DOHH2 (cell line): Measurements from ENCODE around the gene RAD54L.

Source experiments
- H3F3A ChIP-seq: fragments of 200-600 bp; sonication (generic), shearing (Covaris generic); 2 replicates; pipeline ENCODE4 v1.6.0; 2016; ENCODE audit warnings: antibody characterized with exemption, mild to moderate bottlenecking; ENCODE audit not compliant: control insufficient read depth, insufficient read depth
- H3K27ac ChIP-seq: fragments of 200-600 bp; sonication (generic); 2 replicates; pipeline ENCODE4 v1.5.1; 2014; ENCODE audit warnings: low read depth, mild to moderate bottlenecking, low read length, moderate library complexity
- H3K27me3 ChIP-seq: fragments of 200-600 bp; sonication (generic); 2 replicates; pipeline ENCODE4 v1.6.1; 2014; ENCODE audit warnings: mild to moderate bottlenecking, low read length, mixed read lengths; ENCODE audit not compliant: control insufficient read depth
- H3K36me3 ChIP-seq: fragments of 200-600 bp; sonication (generic); 2 replicates; pipeline ENCODE4 v1.6.1; 2014; ENCODE audit warnings: mild to moderate bottlenecking, low read length, moderate library complexity, mixed read lengths; ENCODE audit not compliant: control insufficient read depth
- H3K4me1 ChIP-seq: fragments of 200-600 bp; sonication (generic); 2 replicates; pipeline ENCODE4 v1.6.1; 2014; ENCODE audit warnings: mild to moderate bottlenecking, low read length, mixed read lengths; ENCODE audit not compliant: control insufficient read depth
- H3K4me2 ChIP-seq: fragments of 200-600 bp; sonication (generic); 2 replicates; pipeline ENCODE4 v1.6.0; 2014; ENCODE audit warnings: mild to moderate bottlenecking, low read length, moderate library complexity
- H3K4me3 ChIP-seq: fragments of 200-600 bp; sonication (generic); 2 replicates; pipeline ENCODE4 v1.5.1; 2014; ENCODE audit warnings: mild to moderate bottlenecking, low read length, mixed read lengths
- H3K79me2 ChIP-seq: fragments of 200-600 bp; sonication (generic); 2 replicates; pipeline ENCODE4 v1.6.1; 2014; ENCODE audit warnings: mild to moderate bottlenecking, low read length, mixed read lengths; ENCODE audit not compliant: control insufficient read depth
- H3K9me2 ChIP-seq: fragments of 200-600 bp; sonication (generic); replicated peaks from 2 replicates; pipeline ENCODE4 v1.6.1; 2014; ENCODE audit warnings: mild to moderate bottlenecking, low read length, mixed read lengths; ENCODE audit not compliant: control insufficient read depth
- H3K9me3 ChIP-seq: fragments of 200-600 bp; sonication (generic); 2 replicates; pipeline ENCODE4 v1.6.1; 2014; ENCODE audit warnings: antibody characterized with exemption, low read length, mixed read lengths; ENCODE audit not compliant: control insufficient read depth, insufficient read depth
- H4K20me1 ChIP-seq: fragments of 200-600 bp; sonication (generic); 2 replicates; pipeline ENCODE4 v1.6.0; 2014; ENCODE audit warnings: low read depth, mild to moderate bottlenecking, antibody characterized with exemption, low read length, moderate library complexity; ENCODE audit not compliant: control insufficient read depth, insufficient read depth
- EZH2phosphoT487 ChIP-seq: fragments of 200-600 bp; sonication (generic); IDR thresholded peaks from 2 replicates; pipeline ENCODE4 v1.6.1; 2017; ENCODE audit warnings: borderline replicate concordance, mild to moderate bottlenecking, antibody characterized with exemption, low read length, moderate library complexity, mixed read lengths
- TF ChIP-seq, protein P1 (sequence below): fragments of 200-600 bp; sonication (generic); IDR thresholded peaks from one replicate; pipeline ENCODE4 v1.5.1; 2014; ENCODE audit warnings: antibody characterized with exemption, mild to moderate bottlenecking, low read depth, low read length; ENCODE audit not compliant: poor library complexity, severe bottlenecking

Gene RAD54L

DNA sequence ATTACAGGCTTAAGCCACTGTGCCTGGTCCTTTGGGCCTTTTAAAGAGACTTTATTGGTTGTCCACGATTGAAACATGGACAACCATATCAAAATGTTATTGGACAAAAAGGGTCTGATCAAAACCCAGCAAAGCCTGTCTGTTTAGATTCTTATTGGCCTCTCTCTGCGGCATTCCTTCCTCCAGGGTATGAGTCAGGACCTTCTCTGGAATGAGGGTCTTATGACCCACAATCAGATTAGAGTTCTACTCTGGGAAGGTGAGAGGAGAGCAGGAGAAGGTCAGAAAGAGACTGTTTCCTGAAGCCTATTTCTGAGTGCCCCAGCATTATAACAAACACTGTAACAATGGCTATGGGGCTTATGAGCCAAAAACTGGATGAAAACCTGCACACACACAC, 36.5 kb upstream of the RAD54L start:
- TF ChIP-seq, protein P1, sequence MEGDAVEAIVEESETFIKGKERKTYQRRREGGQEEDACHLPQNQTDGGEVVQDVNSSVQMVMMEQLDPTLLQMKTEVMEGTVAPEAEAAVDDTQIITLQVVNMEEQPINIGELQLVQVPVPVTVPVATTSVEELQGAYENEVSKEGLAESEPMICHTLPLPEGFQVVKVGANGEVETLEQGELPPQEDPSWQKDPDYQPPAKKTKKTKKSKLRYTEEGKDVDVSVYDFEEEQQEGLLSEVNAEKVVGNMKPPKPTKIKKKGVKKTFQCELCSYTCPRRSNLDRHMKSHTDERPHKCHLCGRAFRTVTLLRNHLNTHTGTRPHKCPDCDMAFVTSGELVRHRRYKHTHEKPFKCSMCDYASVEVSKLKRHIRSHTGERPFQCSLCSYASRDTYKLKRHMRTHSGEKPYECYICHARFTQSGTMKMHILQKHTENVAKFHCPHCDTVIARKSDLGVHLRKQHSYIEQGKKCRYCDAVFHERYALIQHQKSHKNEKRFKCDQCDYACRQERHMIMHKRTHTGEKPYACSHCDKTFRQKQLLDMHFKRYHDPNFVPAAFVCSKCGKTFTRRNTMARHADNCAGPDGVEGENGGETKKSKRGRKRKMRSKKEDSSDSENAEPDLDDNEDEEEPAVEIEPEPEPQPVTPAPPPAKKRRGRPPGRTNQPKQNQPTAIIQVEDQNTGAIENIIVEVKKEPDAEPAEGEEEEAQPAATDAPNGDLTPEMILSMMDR: no peak
- no peak for TF ChIP-seq EZH2phosphoT487

GRCh38 chr1:46215504-46215903, 32.1 kb upstream of the RAD54L start:
- H3K79me2 ChIP-seq: no peaks in the 10 kb centered on the region
- no peaks in the 10 kb centered on the region for H3K9me3 ChIP-seq
- no peaks in the 10 kb centered on the region for H3K36me3 ChIP-seq
- no peaks in the 10 kb centered on the region for H3K9me2 ChIP-seq
- no peak overlapping the region for H3K4me3 ChIP-seq
- H4K20me1 ChIP-seq: no peaks in the 10 kb centered on the region
- H3F3A ChIP-seq: no peaks in the 10 kb centered on the region
- no peak overlapping the region for H3K27ac ChIP-seq
- H3K4me1 ChIP-seq: no peaks in the 10 kb centered on the region
- H3K27me3 ChIP-seq: peaks cover 10% of the 10 kb centered on the region; the same call in 1 of the 2 replicates
- H3K4me2 ChIP-seq: no peak overlapping the region
- no peak for TF ChIP-seq EZH2phosphoT487
- TF ChIP-seq, protein P1: no peak

More for the DNA sequence above, 36.5 kb upstream of the RAD54L start:
- Histone ChIP-seq H3K27ac (no peak overlapping the region), H3K9me3 (no peaks in the 10 kb centered on the region), H3F3A (no peaks in the 10 kb centered on the region), H3K4me1 (peaks cover 5% of the 10 kb centered on the region; the same call in 1 of the 2 replicates), H3K27me3 (peaks cover 6% of the 10 kb centered on the region; the same call in 1 of the 2 replicates), H3K9me2 (no peaks in the 10 kb centered on the region), H3K36me3 (no peaks in the 10 kb centered on the region), H3K4me3 (no peak overlapping the region), H4K20me1 (no peaks in the 10 kb centered on the region), H3K79me2 (no peaks in the 10 kb centered on the region), H3K4me2 (no peak overlapping the region)

- no peak for TF ChIP-seq EZH2phosphoT487
- TF ChIP-seq, protein P1: no peak
- Histone ChIP-seq H3K27ac (no peak overlapping the region), H3K27me3 (peaks cover 9% of the 10 kb centered on the region; the same call in 1 of the 2 replicates)
These were observed 29.1 kb upstream of the RAD54L start for GRCh38 chr1:46218443-46218842.

More at GRCh38 chr1:46218443-46218842, 29.1 kb upstream of the RAD54L start:
- H3F3A ChIP-seq: no peaks in the 10 kb centered on the region
- H3K4me2 ChIP-seq: no peak overlapping the region
- no peaks in the 10 kb centered on the region for H3K36me3 ChIP-seq
- peaks cover 10% of the 10 kb centered on the region for H3K4me1 ChIP-seq
- no peaks in the 10 kb centered on the region for H3K79me2 ChIP-seq
- H3K9me2 ChIP-seq: no peaks in the 10 kb centered on the region
- no peak overlapping the region for H3K4me3 ChIP-seq
- no peaks in the 10 kb centered on the region for H4K20me1 ChIP-seq
- H3K9me3 ChIP-seq: no peaks in the 10 kb centered on the region
